ENCODE results near the gene GLOD4.

The GLOD4 gene

DNA sequence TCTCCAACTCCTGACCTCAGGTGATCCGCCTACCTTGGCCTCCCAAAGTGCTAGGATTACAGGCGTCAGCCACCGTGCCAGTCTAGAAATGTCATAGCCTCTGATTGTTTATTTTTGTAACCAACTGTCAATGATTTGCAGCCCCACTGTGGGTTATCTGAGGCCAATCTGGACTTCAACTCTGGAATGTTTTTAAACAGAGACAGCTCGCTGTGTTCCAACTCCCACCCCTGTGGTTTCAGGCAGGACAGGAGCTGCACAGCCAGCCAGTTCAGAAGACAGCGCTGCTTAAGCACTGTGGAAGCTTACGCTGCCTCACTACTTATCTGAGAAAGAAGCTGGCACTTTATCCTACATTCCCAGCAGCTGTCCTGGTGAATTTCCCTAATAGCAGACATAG lies 19.6 kb upstream of the GLOD4 start:
- no CpG with 5 or more reads among the region's 6 CpGs for WGBS (ENCODE audit: extremely low coverage, insufficient coverage, insufficient read length)
- H3K9me3 ChIP-seq (ENCODE audit: insufficient read depth, low read depth, low read length), result peaks cover 2% of the 10 kb centered on the region

DNA sequence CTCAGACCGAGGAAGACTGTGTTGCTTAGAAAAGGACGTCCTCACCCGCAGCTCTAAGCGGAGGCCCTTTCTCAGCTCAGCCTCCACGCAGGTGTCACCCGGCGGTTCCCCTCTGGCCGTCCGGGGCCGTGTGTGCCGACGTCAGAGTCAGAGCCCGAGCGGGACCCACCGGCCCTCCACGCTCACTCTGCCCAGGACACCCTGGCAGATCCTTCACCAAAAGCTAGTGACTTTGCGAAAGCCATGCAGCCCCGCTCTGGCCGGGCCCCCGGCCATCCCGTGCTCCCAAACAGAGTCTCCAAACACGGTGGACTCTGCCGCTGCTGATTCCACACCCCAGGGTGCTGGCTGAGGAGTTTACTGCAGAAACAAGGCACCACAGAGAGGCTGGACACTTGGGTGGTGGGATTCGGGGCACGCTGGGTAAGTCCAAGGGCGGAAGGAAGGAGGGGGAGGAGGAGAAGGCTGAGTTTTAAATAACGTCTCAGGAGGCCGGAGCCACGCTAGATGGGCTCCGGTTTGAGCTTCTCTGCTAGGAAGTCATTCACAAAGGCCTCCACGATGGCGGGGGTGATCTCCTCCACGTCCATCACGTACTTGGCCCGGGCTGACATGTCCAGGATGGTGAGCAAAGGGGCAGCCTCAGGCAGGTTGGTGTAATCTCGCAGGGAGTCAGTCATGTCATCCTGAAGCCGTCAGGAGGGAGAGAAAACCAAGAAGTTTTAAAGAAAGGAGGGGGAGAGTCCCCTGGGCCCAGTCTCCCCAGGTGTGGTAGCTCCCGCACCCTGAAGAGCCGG lies 18.6 kb upstream of the GLOD4 start:
- H4K91ac ChIP-seq (ENCODE audit: low read depth, low read length), result no peak overlapping the region
- no peaks in the 10 kb centered on the region for H3K79me2 ChIP-seq (ENCODE audit: control insufficient read depth, insufficient read depth, low read length, poor library complexity)
- H3K14ac ChIP-seq (ENCODE audit: low read length), result no peak overlapping the region
- H3K4me1 ChIP-seq (ENCODE audit: control insufficient read depth in 1 of 2, insufficient read depth in 2 of 2, low read length in 2 of 2), result peaks cover 6 to 8% of the 10 kb centered on the region in 2 experiments
- H3K27me3 ChIP-seq (ENCODE audit: insufficient read depth, low read length), result no peaks in the 10 kb centered on the region
- no peak overlapping the region for H4K12ac ChIP-seq (ENCODE audit: low read depth, low read length)
- no peak overlapping the region for H3K4ac ChIP-seq (ENCODE audit: low read depth, low read length)
- no peak overlapping the region for H2AFZ ChIP-seq (ENCODE audit: insufficient read depth, low read length, poor library complexity)
- no peak overlapping the region for H2BK12ac ChIP-seq (ENCODE audit: low read length)
- no peak for DNase-seq
- H2AK5ac ChIP-seq (ENCODE audit: low read length), result no peak overlapping the region
- WGBS (ENCODE audit: extremely low coverage, insufficient coverage, insufficient read length), result no CpG with 5 or more reads among the region's 39 CpGs
- H3K9me3 ChIP-seq (ENCODE audit: insufficient read depth, low read depth, low read length), result peaks cover 2% of the 10 kb centered on the region
- no peaks in the 10 kb centered on the region for H3K79me1 ChIP-seq (ENCODE audit: low read length)
- H3K36me3 ChIP-seq (ENCODE audit: control insufficient read depth in 1 of 2, insufficient read depth in 2 of 2, low read length in 2 of 2), result peaks cover 51 to 52% of the 10 kb centered on the region in 2 experiments
- H3K18ac ChIP-seq (ENCODE audit: low read length), result no peak overlapping the region
- H3K9ac ChIP-seq (ENCODE audit: low read length), result no peak overlapping the region
- no peak overlapping the region for H4K8ac ChIP-seq (ENCODE audit: low read depth, low read length)
- no peak overlapping the region for H3K4me2 ChIP-seq (ENCODE audit: low read length)
- H2BK120ac ChIP-seq (ENCODE audit: insufficient read depth, low read length, poor library complexity), result no peak overlapping the region
- no peak overlapping the region for H3K4me3 ChIP-seq (ENCODE audit: low read depth, low read length)
- no peak overlapping the region for H3K23ac ChIP-seq (ENCODE audit: low read length)
- H2BK5ac ChIP-seq (ENCODE audit: low read depth, low read length, poor library complexity), result no peak overlapping the region
- H3K27ac ChIP-seq (ENCODE audit: low read depth, low read length), result no peak overlapping the region

More for the DNA sequence above, 19.6 kb upstream of the GLOD4 start:
- no peaks in the 10 kb centered on the region for H3K79me1 ChIP-seq (ENCODE audit: low read length)
- H4K91ac ChIP-seq (ENCODE audit: low read depth, low read length), result no peak overlapping the region
- DNase-seq, result no peak
- no peak overlapping the region for H3K4me2 ChIP-seq (ENCODE audit: low read length)
- H3K4me3 ChIP-seq (ENCODE audit: low read depth, low read length), result no peak overlapping the region
- no peak overlapping the region for H4K12ac ChIP-seq (ENCODE audit: low read depth, low read length)
- no peak overlapping the region for H4K8ac ChIP-seq (ENCODE audit: low read depth, low read length)
- H3K4ac ChIP-seq (ENCODE audit: low read depth, low read length), result no peak overlapping the region
- no peak overlapping the region for H2AK5ac ChIP-seq (ENCODE audit: low read length)
- H3K4me1 ChIP-seq (ENCODE audit: control insufficient read depth in 1 of 2, insufficient read depth in 2 of 2, low read length in 2 of 2), result peaks cover 6 to 8% of the 10 kb centered on the region in 2 experiments
- H3K9ac ChIP-seq (ENCODE audit: low read length), result no peak overlapping the region
- H3K79me2 ChIP-seq (ENCODE audit: control insufficient read depth, insufficient read depth, low read length, poor library complexity), result no peaks in the 10 kb centered on the region
- H3K27me3 ChIP-seq (ENCODE audit: insufficient read depth, low read length), result no peaks in the 10 kb centered on the region
- no peak overlapping the region for H3K14ac ChIP-seq (ENCODE audit: low read length)
- H3K27ac ChIP-seq (ENCODE audit: low read depth, low read length), result no peak overlapping the region
- no peak overlapping the region for H2AFZ ChIP-seq (ENCODE audit: insufficient read depth, low read length, poor library complexity)
- H3K36me3 ChIP-seq (ENCODE audit: control insufficient read depth in 1 of 2, insufficient read depth in 2 of 2, low read length in 2 of 2), result peaks cover 44% of the 10 kb centered on the region in 2 experiments
- no peak overlapping the region for H2BK12ac ChIP-seq (ENCODE audit: low read length)
- no peak overlapping the region for H2BK120ac ChIP-seq (ENCODE audit: insufficient read depth, low read length, poor library complexity)
- H3K18ac ChIP-seq (ENCODE audit: low read length), result no peak overlapping the region
- no peak overlapping the region for H2BK5ac ChIP-seq (ENCODE audit: low read depth, low read length, poor library complexity)
- no peak overlapping the region for H3K23ac ChIP-seq (ENCODE audit: low read length)

DNA sequence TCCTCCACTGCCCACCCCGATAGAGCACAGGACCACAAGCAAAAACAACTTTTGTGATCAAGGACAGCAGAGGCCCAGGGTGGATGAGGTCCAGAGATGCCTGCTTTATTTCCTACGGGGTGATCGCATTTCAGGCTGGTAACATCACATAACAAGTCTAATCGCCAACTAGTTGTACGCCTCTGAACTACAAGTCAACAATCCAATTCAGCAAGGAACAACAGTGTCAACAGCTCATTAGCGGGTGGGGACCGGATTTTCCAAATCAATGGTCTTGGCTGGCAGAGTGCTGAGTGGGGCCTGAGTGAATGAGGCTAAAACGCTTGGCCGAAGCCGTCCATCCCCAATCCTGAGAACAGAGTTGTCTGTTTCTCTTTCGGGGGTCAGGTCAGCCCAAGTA lies 17.2 kb upstream of the GLOD4 start:
- H3K4me1 ChIP-seq (ENCODE audit: control insufficient read depth in 1 of 2, insufficient read depth in 2 of 2, low read length in 2 of 2), result peaks cover 4 to 6% of the 10 kb centered on the region in 2 experiments

DNA sequence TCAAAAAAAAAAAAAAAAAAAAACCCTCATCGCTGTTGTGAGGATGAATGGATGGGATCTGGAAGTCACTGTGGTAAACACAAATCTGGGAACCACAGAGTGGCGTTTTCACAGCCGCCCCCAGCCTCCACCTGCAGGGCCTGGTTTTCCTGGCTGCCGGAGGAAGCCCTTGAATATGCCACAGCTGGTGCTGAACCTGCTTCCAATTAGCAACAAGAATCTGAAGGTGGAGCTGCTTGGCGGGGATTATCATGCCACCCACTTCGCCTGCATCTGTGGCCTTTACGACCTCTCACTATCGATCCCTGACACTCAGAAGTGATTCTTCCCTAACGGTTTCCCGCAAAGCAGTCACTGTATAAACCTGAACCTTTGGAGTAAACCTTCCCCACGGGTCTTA lies 16.2 kb upstream of the GLOD4 start:
- H3K18ac ChIP-seq (ENCODE audit: low read length), result no peak overlapping the region
- H3K23ac ChIP-seq (ENCODE audit: low read length), result no peak overlapping the region
- H2AFZ ChIP-seq (ENCODE audit: insufficient read depth, low read length, poor library complexity), result no peak overlapping the region
- peaks cover under 1% of the 10 kb centered on the region for H3K9me3 ChIP-seq (ENCODE audit: insufficient read depth, low read depth, low read length)
- no peak overlapping the region for H3K9ac ChIP-seq (ENCODE audit: low read length)
- no peak overlapping the region for H4K8ac ChIP-seq (ENCODE audit: low read depth, low read length)
- H3K79me2 ChIP-seq (ENCODE audit: control insufficient read depth, insufficient read depth, low read length, poor library complexity), result no peaks in the 10 kb centered on the region
- DNase-seq, result no peak
- H3K27me3 ChIP-seq (ENCODE audit: insufficient read depth, low read length), result no peaks in the 10 kb centered on the region
- no peak overlapping the region for H3K14ac ChIP-seq (ENCODE audit: low read length)
- H3K4me1 ChIP-seq (ENCODE audit: control insufficient read depth in 1 of 2, insufficient read depth in 2 of 2, low read length in 2 of 2), result no peaks in the 10 kb centered on the region
- H2AK5ac ChIP-seq (ENCODE audit: low read length), result no peak overlapping the region
- H4K91ac ChIP-seq (ENCODE audit: low read depth, low read length), result no peak overlapping the region
- no peaks in the 10 kb centered on the region for H3K79me1 ChIP-seq (ENCODE audit: low read length)
- H3K4me3 ChIP-seq (ENCODE audit: low read depth, low read length), result peak overlapping the region; percentile 28
- no peak overlapping the region for H4K12ac ChIP-seq (ENCODE audit: low read depth, low read length)
- no peak overlapping the region for H3K4me2 ChIP-seq (ENCODE audit: low read length)
- no CpG with 5 or more reads among the region's 11 CpGs for WGBS (ENCODE audit: extremely low coverage, insufficient coverage, insufficient read length)
- no peak overlapping the region for H2BK12ac ChIP-seq (ENCODE audit: low read length)
- peaks cover 42 to 45% of the 10 kb centered on the region in 2 experiments for H3K36me3 ChIP-seq (ENCODE audit: control insufficient read depth in 1 of 2, insufficient read depth in 2 of 2, low read length in 2 of 2)
- no peak overlapping the region for H2BK5ac ChIP-seq (ENCODE audit: low read depth, low read length, poor library complexity)
- H3K27ac ChIP-seq (ENCODE audit: low read depth, low read length), result no peak overlapping the region
- H3K4ac ChIP-seq (ENCODE audit: low read depth, low read length), result no peak overlapping the region
- no peak overlapping the region for H2BK120ac ChIP-seq (ENCODE audit: insufficient read depth, low read length, poor library complexity)

More for the DNA sequence above, 17.2 kb upstream of the GLOD4 start:
- no peak overlapping the region for H4K91ac ChIP-seq (ENCODE audit: low read depth, low read length)
- H2AK5ac ChIP-seq (ENCODE audit: low read length), result no peak overlapping the region
- no peak overlapping the region for H3K27ac ChIP-seq (ENCODE audit: low read depth, low read length)
- no peak overlapping the region for H3K9ac ChIP-seq (ENCODE audit: low read length)
- H2AFZ ChIP-seq (ENCODE audit: insufficient read depth, low read length, poor library complexity), result no peak overlapping the region
- no peak overlapping the region for H3K4me2 ChIP-seq (ENCODE audit: low read length)
- no peaks in the 10 kb centered on the region for H3K27me3 ChIP-seq (ENCODE audit: insufficient read depth, low read length)
- H2BK120ac ChIP-seq (ENCODE audit: insufficient read depth, low read length, poor library complexity), result no peak overlapping the region
- no peak overlapping the region for H3K4me3 ChIP-seq (ENCODE audit: low read depth, low read length)
- H3K9me3 ChIP-seq (ENCODE audit: insufficient read depth, low read depth, low read length), result peaks cover 2% of the 10 kb centered on the region
- no peak overlapping the region for H4K8ac ChIP-seq (ENCODE audit: low read depth, low read length)
- no peak overlapping the region for H3K23ac ChIP-seq (ENCODE audit: low read length)
- H3K18ac ChIP-seq (ENCODE audit: low read length), result no peak overlapping the region
- no peak overlapping the region for H3K14ac ChIP-seq (ENCODE audit: low read length)
- WGBS (ENCODE audit: extremely low coverage, insufficient coverage, insufficient read length), result no CpG with 5 or more reads among the region's 11 CpGs
- peaks cover 47 to 50% of the 10 kb centered on the region in 2 experiments for H3K36me3 ChIP-seq (ENCODE audit: control insufficient read depth in 1 of 2, insufficient read depth in 2 of 2, low read length in 2 of 2)
- no peak overlapping the region for H4K12ac ChIP-seq (ENCODE audit: low read depth, low read length)
- H3K79me2 ChIP-seq (ENCODE audit: control insufficient read depth, insufficient read depth, low read length, poor library complexity), result no peaks in the 10 kb centered on the region
- no peak for DNase-seq
- H3K4ac ChIP-seq (ENCODE audit: low read depth, low read length), result no peak overlapping the region
- H3K79me1 ChIP-seq (ENCODE audit: low read length), result no peaks in the 10 kb centered on the region
- H2BK5ac ChIP-seq (ENCODE audit: low read depth, low read length, poor library complexity), result no peak overlapping the region
- H2BK12ac ChIP-seq (ENCODE audit: low read length), result no peak overlapping the region
